Activated CD8-positive, alpha-beta T cell treated with anti-CD3 and anti-CD28 coated beads, Interleukin-2, amount 10 ng/mL, durations not matched to agents 7 days and 5 days (primary cell): ENCODE measurements around the gene IL12RB2. TPM values are rescaled to one million over a fixed set of nuclear protein-coding genes. Genes with fewer than 3 reads are reported as not detected.

Experiments used
- ATAC-seq: fragments of 150-1000 bp; cut with Tn5 transposase; one replicate; pipeline ENCODE4 v1.10.0; 2021; ENCODE audit warnings: moderate library complexity
- CTCF ChIA-PET: fragments of 350-600 bp; sonication (Branson Sonifier 250); formaldehyde crosslinking; loops from one replicate; lab custom pipeline; 2021; ENCODE audit warnings: antibody characterized with exemption; lab: Charles Lee
- POLR2A ChIA-PET: fragments of 350-600 bp; sonication (Branson Sonifier 250); formaldehyde crosslinking; loops from one replicate; lab custom pipeline; 2021; ENCODE audit warnings: antibody characterized with exemption; lab: Charles Lee
- DNase-seq: peaks from one replicate; pipeline ENCODE4 v3.0.0-alpha.2; 2020
- H3K27ac Mint-ChIP-seq: one replicate; pipeline ENCODE4 v1.8.0; 2021; ENCODE audit warnings: mild to moderate bottlenecking, mixed read lengths
- H3K27me3 Mint-ChIP-seq: one replicate; pipeline ENCODE4 v1.8.0; 2021; ENCODE audit warnings: low read depth, mixed read lengths
- H3K36me3 Mint-ChIP-seq: one replicate; pipeline ENCODE4 v1.8.0; 2021; ENCODE audit warnings: low read depth, mixed read lengths
- H3K4me1 Mint-ChIP-seq: one replicate; pipeline ENCODE4 v1.8.0; 2021; ENCODE audit warnings: low read depth, mixed read lengths
- H3K4me3 Mint-ChIP-seq: one replicate; pipeline ENCODE4 v1.8.0; 2021; ENCODE audit warnings: mild to moderate bottlenecking, mixed read lengths
- H3K9me3 Mint-ChIP-seq: one replicate; pipeline ENCODE4 v1.8.0; 2022; ENCODE audit warnings: mixed read lengths; ENCODE audit not compliant: insufficient read depth
- total RNA-seq, 2 experiments: library from RNA; stranded (reverse); gene quantifications; one replicate each; pipeline ENCODE4 v1.2.3, GENCODE V29; 2021

The IL12RB2 gene
- total RNA-seq, 2 experiments from 2014 or later = 17.3 to 19.6 TPM

DNA sequence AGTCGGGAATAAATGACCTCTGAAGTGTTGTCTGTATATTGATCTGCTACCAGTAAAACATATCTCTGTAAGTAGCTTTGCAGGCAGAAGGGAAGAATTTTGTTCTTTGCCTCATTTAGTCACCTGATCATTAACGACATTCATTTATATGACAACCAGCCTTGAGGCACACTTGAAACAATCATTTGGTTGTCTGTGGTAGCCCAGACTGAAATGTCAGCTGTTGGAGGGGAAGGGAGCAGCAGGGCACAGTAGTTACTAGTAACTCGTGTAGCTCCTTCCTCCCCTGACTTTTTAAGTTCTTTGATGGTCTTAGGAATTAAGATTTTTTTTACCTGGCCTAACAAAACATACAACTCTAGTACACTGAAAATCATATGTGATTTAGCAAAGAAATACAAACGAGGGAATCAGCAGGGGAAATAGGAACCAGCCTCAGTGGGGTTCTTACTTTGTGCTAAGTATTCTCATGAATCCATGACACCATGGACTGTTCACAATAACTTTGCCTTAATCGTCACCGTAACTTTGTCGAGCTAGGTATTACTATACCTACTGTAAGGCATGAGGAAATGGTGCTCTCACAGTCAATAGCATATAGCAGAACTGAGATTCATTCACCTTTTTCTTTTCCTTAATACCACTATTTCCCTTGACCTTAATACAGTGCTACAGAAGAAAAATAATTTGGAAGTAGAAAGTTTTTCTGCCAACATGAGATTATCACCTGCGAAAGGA lies 6.4 kb downstream of the IL12RB2 start:
- Mint-ChIP-seq H3K9me3 (no peaks in the 10 kb centered on the region), H3K4me1 (peaks cover 49% of the 10 kb centered on the region), H3K27ac (peak overlapping the region; percentile 35), H3K27me3 (no peaks in the 10 kb centered on the region), H3K4me3 (no peak overlapping the region), H3K36me3 (peaks cover 35% of the 10 kb centered on the region)
- DNase-seq (peak; percentile 20), ATAC-seq (peak; percentile 14)
- POLR2A ChIA-PET = interaction anchor here (0.6 to 2.8 kb wide), 7 partner anchors 10 to 95 kb away, joined by 3 to 19 read pairs (median 4); no protein-coding TSS in a partner anchor
- CTCF ChIA-PET = interaction anchor here (1.1 to 2.4 kb wide), 7 partner anchors 11 to 52 kb away, joined by 3 to 10 read pairs (median 5); no protein-coding TSS in a partner anchor

DNA sequence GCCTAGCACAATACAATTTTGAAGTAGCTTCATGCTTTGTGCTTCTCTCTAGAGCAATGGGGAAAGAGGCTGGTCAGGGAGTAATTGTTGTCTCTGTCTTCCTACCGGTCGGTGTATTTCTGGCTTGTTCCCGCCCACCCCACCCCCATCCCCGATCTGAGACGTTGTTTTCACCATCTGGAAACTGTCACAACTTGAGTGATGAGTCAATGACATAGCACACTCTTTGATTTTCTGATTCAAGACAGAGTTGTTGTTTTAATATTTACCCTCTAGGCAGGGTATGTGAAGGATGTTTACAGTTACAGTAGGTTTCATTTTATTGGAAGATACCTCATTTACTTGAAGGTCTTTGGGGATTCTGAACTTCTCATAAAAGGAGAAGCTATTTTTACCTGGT lies 7.0 kb downstream of the IL12RB2 start:
- Mint-ChIP-seq H3K4me1 (peaks cover 43% of the 10 kb centered on the region), H3K27ac (peak overlapping the region; percentile 46), H3K9me3 (no peaks in the 10 kb centered on the region), H3K36me3 (peaks cover 33% of the 10 kb centered on the region), H3K27me3 (no peaks in the 10 kb centered on the region), H3K4me3 (peak overlapping the region; percentile 22)
- ChIA-PET POLR2A (interaction anchor here (0.6 to 2.8 kb wide), 8 partner anchors 7 to 95 kb away, joined by 3 to 19 read pairs (median 4); no protein-coding TSS in a partner anchor), CTCF (interaction anchor here (1.1 to 2.4 kb wide), 7 partner anchors 11 to 53 kb away, joined by 3 to 10 read pairs (median 5); no protein-coding TSS in a partner anchor)
- ATAC-seq (peak; percentile 36), DNase-seq (peak; percentile 18)

DNA sequence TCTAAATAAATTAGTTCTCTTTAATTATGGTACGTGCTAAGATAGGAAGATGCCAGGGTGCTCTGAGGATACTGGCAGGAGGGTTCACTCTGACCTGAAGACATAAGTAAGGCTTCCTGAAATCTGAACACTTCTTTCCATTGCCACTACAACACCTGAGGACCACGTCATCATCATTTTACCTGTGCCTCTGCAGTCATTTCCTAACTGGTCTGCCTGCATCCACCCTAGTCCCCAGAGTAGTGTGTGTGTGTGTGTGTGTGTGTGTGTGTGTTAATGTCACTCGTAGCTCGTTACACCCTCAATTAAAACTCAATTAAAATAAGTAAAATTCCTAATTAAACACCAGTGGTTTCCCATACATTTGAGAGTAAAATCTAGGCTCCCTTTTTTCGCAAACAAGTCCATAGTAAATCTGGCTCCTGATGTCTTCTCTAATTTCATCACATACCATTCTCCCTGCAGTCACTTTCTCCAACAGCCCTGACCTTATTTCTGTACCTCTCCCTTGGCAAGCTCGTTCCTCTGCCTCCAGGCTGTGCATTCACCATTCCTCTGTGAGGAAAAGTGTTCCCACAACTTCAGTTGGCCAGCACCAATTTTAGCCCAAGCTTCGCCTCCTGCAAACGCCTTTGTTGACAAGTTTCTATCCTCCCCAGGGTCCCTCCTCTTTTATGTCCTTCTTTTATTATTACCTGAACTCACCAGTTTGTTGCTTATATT lies 8.7 kb downstream of the IL12RB2 start:
- DNase-seq (no peak), ATAC-seq (no peak)
- ChIA-PET POLR2A (interaction anchor here (0.5 to 1.5 kb wide), 4 partner anchors 9 to 391 kb away, joined by 3 to 9 read pairs (median 5); partner anchors contain the start of gene IL12RB2), CTCF (interaction anchor here (1.2 to 1.8 kb wide), 3 partner anchors 10 to 31 kb away, joined by 3 to 12 read pairs (median 11); no protein-coding TSS in a partner anchor)
- Mint-ChIP-seq H3K4me3 (no peak overlapping the region), H3K9me3 (no peaks in the 10 kb centered on the region), H3K36me3 (peaks cover 39% of the 10 kb centered on the region), H3K27ac (no peak overlapping the region), H3K27me3 (no peaks in the 10 kb centered on the region), H3K4me1 (peaks cover 38% of the 10 kb centered on the region)

DNA sequence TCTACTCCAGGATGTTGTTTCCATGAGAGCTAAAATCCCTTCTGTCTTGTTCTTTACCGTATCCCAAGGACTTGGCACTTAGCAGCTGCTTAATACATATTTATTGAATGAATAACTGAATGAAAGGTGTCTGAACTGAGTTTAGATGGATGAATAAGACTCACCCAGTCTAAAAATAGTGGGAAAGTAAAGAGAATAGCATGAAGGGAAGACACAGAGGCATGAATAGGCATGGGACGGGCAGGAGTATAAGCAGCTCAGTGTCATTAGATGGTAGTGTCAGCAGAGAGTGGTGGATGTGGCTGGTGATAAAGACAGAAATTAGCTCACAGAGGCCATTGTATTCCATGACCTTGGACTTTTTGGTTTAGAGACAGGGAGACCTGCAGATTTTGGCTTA lies 9.2 kb downstream of the IL12RB2 start:
- CTCF ChIA-PET = interaction anchor here (1.2 to 1.8 kb wide), 3 partner anchors 9 to 30 kb away, joined by 3 to 12 read pairs (median 11); no protein-coding TSS in a partner anchor
- Mint-ChIP-seq H3K9me3 (no peaks in the 10 kb centered on the region), H3K4me1 (peaks cover 39% of the 10 kb centered on the region), H3K27ac (no peak overlapping the region), H3K27me3 (no peaks in the 10 kb centered on the region), H3K36me3 (peaks cover 45% of the 10 kb centered on the region), H3K4me3 (no peak overlapping the region)
- ATAC-seq = no peak
- DNase-seq = no peak
- POLR2A ChIA-PET = interaction anchor here (0.9 to 1.5 kb wide), 3 partner anchors 10 to 113 kb away, joined by 4 to 9 read pairs (median 7); partner anchors contain the start of genes IL12RB2 and SERBP1

DNA sequence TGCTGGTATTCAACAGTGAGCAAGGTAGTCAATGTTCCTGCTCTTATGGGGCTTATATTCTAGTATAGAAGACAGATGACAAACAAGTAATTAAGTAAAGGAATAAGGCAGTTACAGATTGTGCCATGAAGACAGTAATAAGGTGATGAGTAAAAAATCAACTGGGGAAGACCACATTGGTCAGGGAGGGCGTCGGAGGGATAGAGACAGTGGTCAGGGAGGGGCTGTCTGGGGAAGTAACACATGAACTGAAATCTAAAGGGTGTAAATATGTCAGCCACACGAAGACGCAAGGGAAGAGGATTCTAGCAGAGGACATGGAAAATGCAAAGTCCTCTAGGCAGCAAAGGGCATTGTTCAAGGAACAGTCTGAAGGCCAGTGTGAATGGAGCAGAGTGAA lies 10.1 kb downstream of the IL12RB2 start:
- ATAC-seq (peak; percentile 43), DNase-seq (peak; percentile 20)
- ChIA-PET CTCF (interaction anchor here (1.8 kb wide), 1 partner anchor 8 kb away, joined by 11 read pairs; no protein-coding TSS in a partner anchor), POLR2A (interaction anchor here (0.9 to 1.4 kb wide), 2 partner anchors 11 to 112 kb away, joined by 4 to 9 read pairs; partner anchors contain the start of genes IL12RB2 and SERBP1)
- Mint-ChIP-seq H3K27me3 (no peaks in the 10 kb centered on the region), H3K4me1 (peaks cover 32% of the 10 kb centered on the region), H3K9me3 (no peaks in the 10 kb centered on the region), H3K36me3 (peaks cover 50% of the 10 kb centered on the region), H3K27ac (no peak overlapping the region), H3K4me3 (no peak overlapping the region)

DNA sequence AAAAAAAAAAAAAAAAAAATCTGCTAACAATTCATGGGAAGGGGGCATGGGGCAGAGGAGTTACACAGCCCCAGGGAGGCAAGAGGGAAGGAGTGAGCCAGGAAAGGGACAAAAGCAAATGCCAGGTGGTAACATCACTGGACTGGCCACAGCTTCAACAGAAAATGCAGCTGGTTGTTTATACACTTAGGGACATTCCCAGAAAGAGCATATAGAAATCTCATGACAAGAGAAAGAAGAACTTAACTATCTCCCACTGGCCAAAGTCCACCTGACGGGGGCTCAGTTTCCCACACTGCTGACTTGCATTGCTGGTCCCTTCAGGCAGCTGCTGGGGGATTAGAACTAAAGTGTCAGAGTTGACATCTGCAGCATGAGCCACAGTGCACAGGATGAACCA lies 14.8 kb downstream of the IL12RB2 start:
- no peak for ATAC-seq

DNA sequence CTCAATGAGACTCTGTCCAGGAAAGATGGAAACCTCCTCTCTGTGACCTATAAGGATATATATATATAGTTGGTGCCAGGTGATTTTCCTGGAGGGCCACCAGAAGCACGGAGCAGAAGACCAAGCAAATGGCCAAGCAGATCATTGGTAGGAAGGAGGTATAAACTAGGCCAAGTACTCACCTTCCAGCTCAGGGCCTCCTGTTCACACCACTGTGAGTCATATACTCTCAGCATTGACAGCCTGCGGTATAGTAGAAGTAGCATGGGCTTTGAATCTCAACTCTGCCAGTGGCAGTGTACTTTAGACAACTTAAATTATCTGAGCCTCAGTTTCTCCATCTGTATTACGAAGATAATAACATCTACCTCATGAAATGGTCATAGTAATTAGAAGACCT lies 15.4 kb downstream of the IL12RB2 start:
- Mint-ChIP-seq H3K4me1 (peaks cover 11% of the 10 kb centered on the region), H3K27me3 (no peaks in the 10 kb centered on the region), H3K36me3 (peaks cover 63% of the 10 kb centered on the region), H3K4me3 (no peak overlapping the region), H3K9me3 (no peaks in the 10 kb centered on the region), H3K27ac (no peak overlapping the region)
- POLR2A ChIA-PET = interaction anchor here (0.9 to 1.2 kb wide), 2 partner anchors 9 to 12 kb away, joined by 3 read pairs; no protein-coding TSS in a partner anchor
- ATAC-seq (peak; percentile 44), DNase-seq (no peak)
- CTCF ChIA-PET = interaction anchor here (1.0 to 1.2 kb wide), 2 partner anchors 25 to 61 kb away, joined by 4 read pairs; no protein-coding TSS in a partner anchor

More for the DNA sequence above, 14.8 kb downstream of the IL12RB2 start:
- no peaks in the 10 kb centered on the region for H3K27me3 Mint-ChIP-seq
- no peak for DNase-seq
- CTCF ChIA-PET = interaction anchor here (1.0 to 1.2 kb wide), 2 partner anchors 26 to 61 kb away, joined by 4 read pairs; no protein-coding TSS in a partner anchor
- POLR2A ChIA-PET = interaction anchor here (0.9 to 1.2 kb wide), 2 partner anchors 10 to 11 kb away, joined by 3 read pairs; no protein-coding TSS in a partner anchor
- H3K4me3 Mint-ChIP-seq = no peak overlapping the region
- peaks cover 10% of the 10 kb centered on the region for H3K4me1 Mint-ChIP-seq
- H3K9me3 Mint-ChIP-seq = no peaks in the 10 kb centered on the region
- peaks cover 57% of the 10 kb centered on the region for H3K36me3 Mint-ChIP-seq
- H3K27ac Mint-ChIP-seq = no peak overlapping the region

DNA sequence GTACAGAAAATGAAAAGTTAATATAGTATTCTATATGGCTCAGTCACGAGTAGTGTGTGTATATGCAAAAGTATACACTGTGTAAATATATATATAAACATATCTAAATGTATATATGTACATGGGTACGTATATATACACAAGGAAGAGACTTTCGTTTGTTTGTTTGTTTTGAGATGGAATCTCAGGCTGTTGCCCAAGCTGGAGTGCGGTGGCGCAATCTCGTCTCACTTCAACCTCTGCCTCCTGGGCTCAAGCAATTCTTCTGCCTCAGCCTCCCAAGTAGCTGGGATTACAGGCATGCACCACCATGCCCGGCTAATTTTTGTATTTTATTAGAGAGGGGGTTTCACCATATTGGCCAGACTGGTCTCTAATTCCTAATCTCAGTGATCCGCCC lies 16.4 kb downstream of the IL12RB2 start:
- no peak for ATAC-seq
- H3K36me3 Mint-ChIP-seq = peaks cover 71% of the 10 kb centered on the region
- H3K27me3 Mint-ChIP-seq = no peaks in the 10 kb centered on the region
- H3K27ac Mint-ChIP-seq = no peak overlapping the region
- H3K4me3 Mint-ChIP-seq = no peak overlapping the region
- CTCF ChIA-PET = interaction anchor here (0.7 to 2.9 kb wide), 2 partner anchors 9 to 12 kb away, joined by 3 to 11 read pairs; no protein-coding TSS in a partner anchor
- POLR2A ChIA-PET = no interaction called here
- peak; percentile 2 for DNase-seq
- H3K9me3 Mint-ChIP-seq = no peaks in the 10 kb centered on the region
- peaks cover 17% of the 10 kb centered on the region for H3K4me1 Mint-ChIP-seq

DNA sequence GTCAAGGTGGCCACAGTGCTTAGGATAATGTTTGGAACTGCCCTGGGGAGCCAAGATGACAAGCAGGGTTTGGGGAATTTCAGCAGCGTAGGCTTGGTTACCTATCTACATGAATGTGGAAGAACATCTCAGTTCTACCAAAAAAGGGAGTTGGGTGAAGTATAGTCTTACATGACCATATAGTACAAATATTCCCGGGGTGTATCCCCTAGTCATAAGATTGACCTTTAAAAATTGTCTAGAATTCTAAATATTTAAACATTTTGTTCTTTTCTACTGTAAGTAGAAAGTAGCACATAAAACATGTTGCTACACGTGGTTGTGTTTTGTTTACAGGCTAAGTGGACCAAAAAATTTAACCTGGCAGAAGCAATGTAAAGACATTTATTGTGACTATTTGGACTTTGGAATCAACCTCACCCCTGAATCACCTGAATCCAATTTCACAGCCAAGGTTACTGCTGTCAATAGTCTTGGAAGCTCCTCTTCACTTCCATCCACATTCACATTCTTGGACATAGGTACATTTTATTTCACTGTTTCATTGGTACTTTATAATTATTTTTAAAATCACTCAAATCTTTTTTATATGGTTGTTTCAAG lies 20.3 kb downstream of the IL12RB2 start:
- no peak overlapping the region for H3K27ac Mint-ChIP-seq
- H3K4me3 Mint-ChIP-seq = no peak overlapping the region
- POLR2A ChIA-PET = interaction anchor here (0.7 kb wide), 1 partner anchor 13 kb away, joined by 3 read pairs; no protein-coding TSS in a partner anchor
- DNase-seq (peak; percentile 16), ATAC-seq (no peak)
- H3K27me3 Mint-ChIP-seq = no peaks in the 10 kb centered on the region
- H3K9me3 Mint-ChIP-seq = no peaks in the 10 kb centered on the region
- peaks cover 27% of the 10 kb centered on the region for H3K4me1 Mint-ChIP-seq
- H3K36me3 Mint-ChIP-seq = peaks cover 57% of the 10 kb centered on the region
- CTCF ChIA-PET = no interaction called here

DNA sequence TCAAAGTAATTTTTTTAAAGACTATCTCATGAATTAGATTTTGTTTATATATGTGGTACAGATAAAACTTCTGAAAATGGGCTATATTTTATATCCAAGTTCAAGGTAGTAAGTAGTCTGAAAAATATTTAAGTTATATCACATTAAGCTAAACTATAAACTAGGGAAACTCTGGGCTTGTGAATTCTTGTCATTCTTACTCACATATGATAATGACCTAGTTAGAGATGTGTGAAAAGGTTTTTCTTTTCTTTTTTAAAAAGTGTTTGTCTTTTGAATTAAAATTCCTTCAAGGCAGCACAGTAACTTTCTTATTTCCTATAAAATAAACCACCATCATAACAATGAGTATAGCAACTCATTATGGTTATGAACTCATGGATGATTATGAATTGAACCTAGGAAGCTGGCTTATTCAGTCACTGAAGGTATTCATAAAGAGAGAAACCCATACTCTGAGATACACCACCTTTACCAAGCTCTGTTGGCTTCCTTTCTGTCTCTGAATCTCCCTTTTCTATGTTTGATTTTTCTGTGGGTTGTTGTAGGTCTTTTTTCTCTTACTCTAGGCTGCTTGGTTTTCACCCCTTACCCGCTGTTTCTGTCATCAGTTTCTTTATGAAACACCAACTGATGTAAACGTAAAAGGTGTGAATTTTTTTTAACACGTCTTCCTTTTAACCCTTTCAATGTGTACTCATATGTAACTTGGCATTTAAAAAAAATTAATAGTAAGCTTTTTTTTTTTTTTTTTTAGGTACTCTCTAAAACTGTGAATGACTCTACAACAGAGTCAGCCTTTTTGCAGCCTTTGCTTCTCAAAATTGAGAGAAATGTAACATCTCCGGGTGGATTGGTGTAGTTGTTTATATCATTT lies 25.2 kb downstream of the IL12RB2 start:
- DNase-seq (peak; percentile 71), ATAC-seq (peak; percentile 86)
- peak overlapping the region; percentile 91 for H3K27ac Mint-ChIP-seq
- peaks cover 71% of the 10 kb centered on the region for H3K4me1 Mint-ChIP-seq
- ChIA-PET POLR2A (interaction anchor here (0.8 to 2.6 kb wide), 11 partner anchors 10 to 118 kb away, joined by 3 to 19 read pairs (median 4); partner anchors contain the start of genes IL12RB2 and SERBP1), CTCF (interaction anchor here (0.6 to 2.8 kb wide), 18 partner anchors 8 to 168 kb away, joined by 3 to 12 read pairs (median 4); no protein-coding TSS in a partner anchor)
- H3K36me3 Mint-ChIP-seq = peaks cover 63% of the 10 kb centered on the region
- H3K4me3 Mint-ChIP-seq = peak overlapping the region; percentile 45
- no peaks in the 10 kb centered on the region for H3K9me3 Mint-ChIP-seq
- no peaks in the 10 kb centered on the region for H3K27me3 Mint-ChIP-seq
